NCI-H69 (cell line): ENCODE results near the gene FOXJ3.
A peak's percentile ranks its signal among the peaks of the same experiment; 100 is the strongest.
"Not testable (repeated sequence)": the region's sequence is repeated elsewhere in the genome, so short reads cannot be mapped to it uniquely, and the experiment has no call there.

Experiments
- DNase-seq: peaks from one replicate; lab custom pipeline; 2025; lab: John Stamatoyannopoulos, UW

The FOXJ3 gene

DNA sequence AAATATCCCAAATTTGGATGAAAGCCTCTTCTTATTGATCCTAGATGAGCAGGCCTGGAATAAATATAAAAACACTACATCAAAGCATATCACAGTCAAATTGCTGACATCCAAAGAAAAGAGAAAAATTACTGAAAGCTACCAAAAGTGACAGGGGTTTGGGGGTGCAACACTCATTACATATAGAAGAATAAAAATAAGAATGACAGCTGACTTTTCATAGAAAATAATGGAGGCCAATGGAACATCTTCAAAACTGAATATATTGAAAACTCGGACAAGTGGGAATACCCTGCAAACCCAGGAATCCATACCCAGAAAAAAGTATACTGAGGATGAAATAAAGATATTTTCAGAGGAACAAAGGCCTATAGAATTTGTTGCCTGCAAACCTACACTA lies 84.0 kb downstream of the FOXJ3 start:
- no peak for DNase-seq

DNA sequence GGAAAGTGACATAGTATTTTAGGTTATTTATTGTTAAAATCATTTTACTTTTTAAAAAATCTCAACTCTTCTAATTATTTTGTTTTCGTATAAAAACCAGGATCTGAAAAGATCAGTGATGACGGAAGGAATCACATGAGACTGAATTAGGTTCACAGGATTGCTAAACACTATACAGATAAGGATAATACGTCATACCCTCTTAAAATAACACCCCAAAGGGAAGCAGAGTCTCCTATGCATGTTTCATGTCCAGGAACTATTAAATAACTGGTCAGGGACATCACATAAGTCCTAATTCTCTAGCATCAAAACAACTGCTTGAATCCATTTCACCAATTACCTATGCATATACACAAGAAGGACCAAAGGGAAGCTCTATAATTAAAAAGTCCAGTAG lies 84.9 kb downstream of the FOXJ3 start:
- DNase-seq: no peak

DNA sequence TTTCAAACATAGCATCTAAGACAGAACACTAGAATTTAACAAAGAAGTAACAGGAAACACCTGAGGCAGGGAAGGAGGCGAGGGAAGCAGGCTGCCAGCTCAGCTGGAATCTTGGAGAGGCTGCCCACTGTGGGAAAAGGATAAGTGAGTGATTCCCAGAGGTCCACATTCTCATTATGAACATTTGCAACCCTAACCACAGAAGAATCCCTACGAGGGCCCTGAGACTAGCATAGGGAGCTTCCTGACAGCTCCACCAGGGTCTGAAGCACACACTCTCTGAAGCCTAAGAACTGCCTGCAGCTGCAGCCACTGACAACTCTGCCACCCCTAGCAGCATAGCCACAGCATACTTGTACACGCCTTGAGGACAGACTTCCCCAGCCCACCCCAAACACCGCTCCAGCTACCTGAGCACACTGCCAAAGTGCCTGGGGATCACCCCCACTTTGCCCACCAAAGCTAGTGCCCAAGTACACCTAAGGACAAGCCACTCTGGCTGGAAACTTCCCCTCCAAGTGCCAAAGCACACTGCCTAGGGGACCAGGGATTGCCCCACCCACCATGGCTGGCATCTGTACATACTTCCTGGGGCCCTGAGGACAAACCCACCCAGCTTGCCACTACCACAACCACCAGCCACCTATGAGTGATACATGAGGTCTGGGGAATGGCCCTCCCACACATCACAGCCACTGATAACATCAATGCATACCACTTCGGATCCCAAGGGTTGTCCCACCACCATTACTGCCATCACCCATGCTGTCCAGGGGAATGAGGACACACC lies 93.9 kb downstream of the FOXJ3 start:
- DNase-seq: no peak

DNA sequence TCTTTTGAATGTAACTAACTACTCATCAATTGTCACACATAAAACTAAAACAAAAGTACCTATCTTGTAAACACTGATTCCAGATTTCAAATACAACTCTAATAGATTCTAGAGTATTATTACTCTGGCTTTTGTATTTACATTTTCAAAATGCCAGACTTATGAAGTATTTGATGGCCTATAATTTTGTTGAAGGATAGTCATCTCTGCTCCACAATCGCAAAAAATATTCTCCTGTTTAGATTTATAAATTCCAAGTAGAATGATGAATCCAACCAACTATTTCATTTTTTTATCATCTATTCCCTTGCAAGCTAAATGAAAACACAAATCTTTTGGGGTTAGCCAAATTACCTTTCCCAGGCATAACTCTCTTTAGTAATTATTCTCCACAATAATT lies 95.5 kb downstream of the FOXJ3 start:
- no peak for DNase-seq

DNA sequence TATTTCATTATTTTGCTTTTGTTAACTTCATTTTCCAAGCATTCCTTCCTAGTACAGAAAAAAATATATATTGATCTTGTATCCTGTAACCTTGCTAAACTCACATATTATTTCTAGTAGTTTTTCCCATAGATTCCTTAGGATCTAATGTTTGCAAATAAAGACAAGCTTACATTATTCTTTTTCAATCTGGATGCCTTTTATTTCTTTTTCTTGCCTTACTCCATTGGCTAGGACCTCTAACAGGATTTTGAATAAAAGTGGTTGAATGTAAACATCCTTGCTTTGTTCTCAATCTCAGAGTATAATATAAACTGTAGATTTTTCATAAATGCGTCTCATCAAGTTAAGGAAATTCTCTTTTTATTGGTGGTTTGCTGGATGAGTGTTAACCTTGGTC lies 96.0 kb downstream of the FOXJ3 start:
- DNase-seq: no peak

DNA sequence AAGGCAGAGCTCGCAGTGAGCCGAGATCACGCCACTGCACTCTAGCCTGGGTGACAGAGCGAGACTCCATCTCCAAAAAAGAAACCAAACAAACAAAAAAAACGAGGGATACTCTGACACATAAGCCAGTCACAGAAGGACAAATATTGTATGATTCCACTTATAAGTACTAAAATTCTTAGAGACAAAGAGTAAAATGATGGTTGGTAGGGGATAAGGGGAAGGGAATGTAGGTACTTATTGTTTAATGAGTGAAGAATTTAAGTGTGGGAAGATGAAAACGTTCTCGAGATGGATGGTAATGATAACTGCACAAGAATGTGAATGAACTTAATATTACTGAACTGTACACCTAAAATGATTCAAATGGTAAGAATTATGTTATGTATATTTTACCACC lies 103.8 kb downstream of the FOXJ3 start:
- DNase-seq: no peak

DNA sequence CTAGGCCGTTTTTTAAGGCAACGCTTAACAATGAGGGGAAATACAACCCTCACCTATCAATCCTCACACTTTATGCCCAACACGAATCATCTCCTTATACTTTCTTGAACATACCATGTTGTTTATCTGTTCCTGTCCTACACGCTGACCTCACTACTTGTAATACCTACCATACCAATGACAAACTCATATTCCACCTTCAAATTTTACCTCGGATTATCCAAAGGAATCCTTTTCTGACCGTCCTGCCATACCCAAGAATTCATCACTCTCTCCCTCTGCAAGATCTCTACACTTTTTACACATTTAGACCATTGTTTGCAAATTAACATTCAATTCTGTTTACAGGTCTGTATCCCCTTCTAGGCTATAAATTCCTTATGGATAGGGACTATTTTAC lies 106.1 kb downstream of the FOXJ3 start:
- DNase-seq: no peak

DNA sequence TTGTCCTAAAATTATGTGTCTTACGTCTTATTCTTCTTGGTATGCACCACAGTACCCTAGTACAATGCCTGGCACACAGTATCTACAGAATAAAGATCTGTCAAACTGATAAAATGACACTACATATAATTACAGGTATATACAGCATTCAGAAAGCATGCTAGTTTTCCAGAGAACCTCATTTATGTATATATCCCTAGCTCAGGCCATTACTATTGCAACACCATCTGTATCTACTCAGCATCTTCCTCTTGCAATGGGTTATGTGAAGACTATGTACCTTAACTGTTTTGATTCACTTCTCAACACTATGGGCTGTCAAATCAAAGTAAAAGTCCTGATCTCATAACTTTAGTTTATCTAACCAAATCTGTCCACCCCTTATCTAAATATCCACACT lies 112.0 kb downstream of the FOXJ3 start:
- no peak for DNase-seq

DNA sequence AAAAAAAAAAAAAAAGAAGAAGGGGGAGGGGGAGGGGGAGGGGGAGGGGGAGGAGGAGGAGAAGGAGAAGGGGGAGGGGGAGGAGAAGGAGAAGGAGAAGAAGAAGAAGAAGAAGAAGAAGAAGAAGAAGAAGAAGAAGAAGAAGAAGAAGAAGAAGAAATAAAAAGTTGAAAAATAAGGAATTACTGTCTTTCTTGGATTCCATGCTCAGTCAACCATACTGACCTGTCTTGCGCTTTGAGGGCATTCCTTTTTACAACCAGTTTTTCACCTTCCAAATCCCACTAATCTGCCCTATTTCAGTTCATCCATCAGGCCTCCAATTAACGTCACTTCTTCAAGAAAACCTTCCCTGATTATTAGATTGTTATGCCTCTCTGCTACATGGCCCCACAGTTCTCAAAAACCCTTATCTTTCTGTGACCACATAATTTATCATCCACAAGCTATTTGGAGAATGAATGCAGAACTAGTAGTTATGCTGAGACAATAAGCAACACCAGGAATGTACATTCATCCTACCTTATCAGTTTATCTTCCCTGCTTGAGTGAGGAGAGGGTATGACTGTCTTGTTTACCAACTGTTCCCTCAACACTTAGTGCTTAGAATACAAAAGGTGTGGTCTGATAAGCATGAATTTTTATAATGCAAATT lies 113.0 kb downstream of the FOXJ3 start:
- DNase-seq: no peak

DNA sequence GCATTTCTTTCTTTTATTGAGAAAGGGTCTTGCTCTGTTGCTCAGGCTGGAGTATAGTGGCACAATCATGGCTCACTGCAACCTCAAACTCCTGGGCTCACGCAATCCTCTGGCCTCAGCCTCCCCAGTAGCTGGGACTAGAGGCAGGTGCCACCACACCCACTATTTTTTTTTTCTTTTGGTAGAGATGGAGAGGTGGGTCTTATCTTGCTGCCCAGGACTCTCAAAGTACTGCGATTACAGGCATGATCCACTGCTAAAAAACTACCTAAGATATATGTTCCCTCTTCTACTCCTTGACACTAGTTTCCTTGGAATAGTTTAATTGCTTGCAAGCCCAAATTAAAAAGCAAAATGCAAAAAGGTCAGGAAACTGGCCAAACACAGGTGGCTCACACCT lies 113.6 kb downstream of the FOXJ3 start:
- DNase-seq: no peak

DNA sequence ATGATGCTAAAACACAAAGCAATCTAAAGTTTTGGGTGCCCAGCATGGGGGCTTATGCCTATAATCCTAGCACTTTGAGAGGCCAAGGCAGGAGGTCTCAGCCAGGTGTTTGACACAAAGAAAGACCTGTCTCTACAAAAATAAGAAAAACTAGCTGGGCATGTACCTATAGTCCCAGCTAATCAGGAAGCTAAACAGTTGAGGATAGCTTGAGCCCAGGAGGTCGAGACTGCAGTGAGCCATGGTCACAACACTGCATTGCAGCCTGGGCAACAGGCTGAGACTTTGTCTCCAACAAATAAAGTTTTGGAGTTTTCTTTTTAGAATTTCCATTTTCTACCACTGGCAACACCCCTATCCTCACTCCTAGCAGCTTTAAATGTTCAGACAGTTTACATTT lies 115.4 kb downstream of the FOXJ3 start:
- DNase-seq: no peak

DNA sequence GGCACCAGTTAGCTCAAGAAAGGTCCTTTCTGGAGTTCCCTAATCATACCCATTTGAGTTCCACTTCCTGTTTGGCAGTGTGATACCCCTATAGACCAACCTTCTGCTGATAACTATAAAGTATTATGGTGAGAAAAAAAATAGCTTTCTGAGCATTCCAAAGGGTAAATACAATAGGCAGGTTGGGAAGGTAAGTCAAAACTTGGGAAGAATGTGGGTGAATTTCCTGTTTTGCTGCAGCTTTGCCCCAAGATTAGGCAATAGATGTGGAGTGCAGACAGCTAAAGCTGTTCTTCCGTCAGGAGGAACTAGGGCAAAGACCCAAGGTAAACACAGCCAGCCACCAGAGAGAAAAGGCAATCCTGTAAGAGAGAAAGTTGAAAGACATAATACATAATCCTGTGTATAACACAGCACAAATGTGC lies 120.6 kb downstream of the FOXJ3 start:
- DNase-seq: peak; percentile 23

DNA sequence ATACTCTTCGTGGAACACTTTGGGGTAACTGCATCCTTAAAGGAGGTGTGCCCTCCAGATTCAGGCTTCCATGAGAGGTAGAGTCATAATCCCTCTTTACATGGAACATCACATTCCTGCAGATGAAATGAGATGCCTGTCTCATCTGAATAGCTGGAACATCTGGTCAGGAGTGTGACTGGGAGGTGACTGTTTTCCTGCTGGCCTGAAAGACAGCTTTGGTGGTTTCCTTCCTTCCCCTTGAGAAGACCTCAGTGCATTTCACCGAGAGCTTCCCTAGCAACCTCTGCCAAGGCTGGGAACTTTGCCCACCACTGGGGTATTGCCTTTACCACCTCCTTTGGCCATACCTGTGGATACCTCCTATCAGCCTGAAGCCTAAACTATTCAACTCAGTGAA lies 123.8 kb downstream of the FOXJ3 start:
- DNase-seq: no peak

DNA sequence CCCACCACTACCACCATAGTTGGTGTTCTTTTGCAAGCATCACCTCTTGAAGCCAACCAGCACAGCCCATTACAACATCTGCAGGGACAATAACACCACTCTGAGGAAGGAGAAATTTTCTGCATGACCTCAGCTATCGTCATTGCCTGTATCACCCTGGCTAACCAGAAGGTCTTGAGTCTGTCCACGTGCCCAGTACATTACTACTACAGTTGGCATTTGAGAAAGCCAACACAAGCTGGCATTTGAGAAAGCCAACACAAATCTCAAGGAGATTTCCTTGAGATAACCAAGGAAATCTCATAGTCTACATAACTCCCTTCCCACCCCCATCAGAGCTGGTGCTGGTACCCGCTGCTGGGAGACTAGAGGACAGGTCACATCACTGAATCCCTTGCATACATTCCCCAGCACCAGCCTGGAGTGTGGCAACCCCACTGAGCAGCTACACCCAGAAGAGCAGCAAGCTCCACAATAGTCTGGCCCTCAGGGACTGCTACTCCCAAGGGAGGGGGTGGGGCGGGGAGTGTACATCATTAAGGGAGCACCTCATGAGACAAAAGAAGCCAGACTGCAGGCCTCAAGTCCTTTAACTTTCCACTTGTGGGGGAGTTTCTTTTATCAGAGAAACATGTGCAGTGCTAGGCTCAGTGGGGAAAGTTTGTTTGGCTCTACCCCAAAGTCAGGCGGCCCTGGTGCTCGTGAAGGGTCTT lies 124.5 kb downstream of the FOXJ3 start:
- DNase-seq: peak; percentile 20

DNA sequence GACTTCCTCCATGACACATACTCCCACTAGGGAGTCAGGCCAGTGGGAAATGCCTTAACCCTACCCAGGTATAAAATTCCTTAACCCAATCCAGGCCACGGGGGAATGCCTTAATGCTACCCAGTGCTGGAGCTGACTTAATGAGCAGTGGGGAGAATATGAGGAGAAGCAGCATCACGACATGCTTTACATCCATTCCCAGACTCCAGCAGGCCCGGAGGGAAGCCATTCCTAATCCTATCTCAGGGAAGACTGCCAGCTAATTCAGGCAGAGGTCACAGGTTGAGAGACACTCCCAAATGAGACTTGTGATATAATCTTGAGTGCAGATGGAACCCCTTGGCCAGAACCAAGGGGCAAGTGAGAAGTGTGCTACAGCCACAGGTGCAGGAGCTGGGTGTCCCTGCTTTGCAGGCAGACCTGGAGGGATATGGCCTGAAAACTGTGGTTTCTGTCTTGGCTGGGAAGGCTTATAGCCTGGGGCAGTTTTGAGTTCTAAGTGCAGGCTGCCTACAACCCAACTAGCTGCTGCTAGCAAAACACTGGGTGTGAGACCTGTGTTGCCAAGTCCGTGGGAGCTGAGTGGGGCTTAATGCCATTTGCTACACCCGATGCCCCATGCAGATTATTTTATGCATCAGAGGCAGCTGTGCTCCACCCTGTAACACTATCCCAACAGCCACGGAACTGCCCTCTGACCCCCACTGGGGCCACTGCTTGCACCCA lies 125.3 kb downstream of the FOXJ3 start:
- DNase-seq: peak; percentile 39

DNA sequence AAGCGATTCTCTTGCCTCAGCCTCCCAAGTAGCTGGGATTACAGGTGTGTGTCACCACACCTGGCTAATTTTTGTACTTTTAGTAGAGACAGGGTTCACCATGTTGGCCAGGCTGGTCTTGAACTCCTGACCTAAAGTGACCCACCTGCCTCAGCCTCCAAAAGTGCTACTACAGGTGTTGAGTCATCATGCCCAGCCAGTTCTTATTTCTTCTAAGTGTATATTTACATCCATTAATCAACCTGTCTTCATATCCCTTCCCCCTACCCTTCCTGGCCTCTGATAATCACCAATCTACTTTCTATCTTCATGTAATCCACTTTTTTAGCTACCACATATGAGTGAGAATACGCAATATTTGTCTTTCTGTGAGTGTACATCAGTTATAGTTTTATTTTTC lies 128.1 kb downstream of the FOXJ3 start:
- DNase-seq: not testable (repeated sequence)

DNA sequence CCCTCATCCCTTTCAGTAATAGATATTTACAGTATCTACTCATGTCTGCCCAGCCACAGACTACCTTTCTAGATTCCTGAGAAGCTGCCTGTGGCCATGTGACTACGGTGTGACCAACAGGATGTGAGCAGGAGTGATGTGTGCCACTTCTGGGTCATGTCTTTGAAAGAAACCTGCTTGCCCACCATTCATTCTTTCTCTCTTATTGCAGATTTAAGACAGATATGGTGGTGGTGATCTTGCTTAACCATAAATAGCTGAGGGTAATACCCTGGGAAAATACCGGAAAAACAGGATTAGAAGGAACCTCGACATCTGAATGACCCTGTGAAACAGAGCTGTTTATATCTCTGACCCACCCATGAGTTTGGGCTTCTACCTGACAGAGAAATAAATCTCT lies 128.9 kb downstream of the FOXJ3 start:
- DNase-seq: no peak

DNA sequence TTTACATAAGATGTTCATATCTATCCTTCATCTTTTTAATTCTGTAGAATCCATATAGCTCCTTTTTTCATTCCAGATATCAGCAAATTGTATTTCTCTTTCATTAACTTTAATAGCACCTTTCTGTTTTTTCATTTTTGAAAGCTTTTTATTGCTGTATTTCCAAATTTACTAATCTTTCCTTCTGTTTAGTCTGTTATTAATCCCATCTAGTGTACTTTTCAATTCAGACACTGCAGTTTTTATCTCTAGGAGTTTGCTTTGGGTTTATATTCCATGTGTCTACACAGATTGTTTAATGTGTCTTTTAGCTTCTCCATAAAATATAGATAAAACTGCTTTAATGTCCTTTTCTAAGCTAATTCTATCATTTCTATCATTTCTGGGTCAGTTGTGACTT lies 133.0 kb downstream of the FOXJ3 start:
- DNase-seq: no peak

DNA sequence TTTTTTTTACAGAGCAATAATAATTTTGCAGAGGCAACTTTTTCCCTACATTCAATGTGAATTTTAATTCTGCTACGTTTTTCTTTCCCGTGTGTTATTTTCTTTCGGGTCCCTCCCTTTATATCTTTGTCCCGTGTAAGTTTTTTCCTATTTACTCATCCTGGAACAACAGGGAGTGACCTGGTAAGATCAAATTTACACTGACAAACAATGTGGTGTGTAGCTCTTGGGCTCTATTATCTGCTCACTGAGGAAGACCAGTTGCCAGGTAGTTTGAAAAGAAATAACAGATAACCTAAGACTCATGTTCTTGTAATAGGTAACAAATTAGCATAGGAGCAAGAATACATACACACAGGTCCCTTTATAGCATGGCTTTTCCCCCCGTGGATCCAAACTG lies 136.8 kb downstream of the FOXJ3 start:
- DNase-seq: no peak

DNA sequence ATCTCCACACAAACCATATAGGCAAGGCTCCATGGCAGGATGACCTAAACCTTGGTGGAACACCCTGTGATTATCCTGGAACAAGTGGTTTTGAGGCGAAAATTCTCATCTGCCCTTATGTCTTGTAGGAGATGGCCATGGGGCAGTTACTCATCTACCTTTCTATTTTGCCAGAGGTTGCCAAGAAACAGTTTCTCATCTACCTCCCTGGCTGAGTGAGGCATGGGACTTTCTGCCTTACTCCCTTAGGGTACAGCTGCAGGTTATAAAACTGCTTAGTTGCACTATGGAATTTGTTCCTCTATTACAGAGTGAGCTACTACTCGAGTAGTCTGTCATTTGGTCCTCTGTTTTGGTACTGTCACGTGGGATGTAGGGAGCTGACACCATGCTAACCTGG lies 139.2 kb downstream of the FOXJ3 start:
- no peak for DNase-seq

DNA sequence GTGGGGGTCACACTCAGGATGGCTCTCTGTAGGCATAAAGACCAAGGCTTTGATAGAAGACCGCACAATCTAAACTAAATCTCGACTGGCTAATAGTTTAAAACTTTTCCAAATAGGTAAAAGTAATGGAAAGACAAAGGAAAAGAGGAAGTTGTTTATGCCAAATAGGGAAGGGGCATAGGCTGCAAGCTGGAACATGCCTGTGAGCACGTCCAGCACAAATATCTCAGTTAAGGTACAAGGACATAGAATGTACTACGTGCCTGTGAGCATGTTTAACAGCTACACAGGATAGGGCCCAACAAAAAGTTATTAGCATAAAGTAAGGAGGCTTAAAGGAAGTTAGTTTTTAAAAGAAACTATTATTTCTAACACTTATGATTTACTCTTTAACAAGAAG lies 142.9 kb downstream of the FOXJ3 start:
- DNase-seq: no peak

DNA sequence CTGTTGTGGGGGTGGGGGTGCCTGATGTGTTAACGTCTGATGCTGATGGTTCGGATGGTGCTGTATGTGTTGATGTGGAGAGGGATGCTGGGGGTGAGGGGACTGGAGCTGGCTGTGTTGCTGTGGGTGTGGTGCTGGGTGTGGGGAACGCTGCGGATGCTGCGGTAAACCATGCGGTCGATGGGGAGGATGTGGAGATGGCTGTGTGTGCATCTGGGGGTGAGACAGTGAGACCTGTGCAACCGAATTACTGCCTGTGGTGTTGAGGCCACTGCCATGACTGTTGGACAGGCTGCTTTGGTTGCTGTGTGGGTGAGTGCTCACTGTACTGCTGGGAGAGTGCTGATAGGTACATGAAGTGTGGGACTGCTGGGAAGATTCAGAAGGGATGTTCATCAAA lies 143.7 kb downstream of the FOXJ3 start:
- no peak for DNase-seq
